GM23338 (cell line): ENCODE measurements around the gene RABGAP1L.

Experiments
- CREB1 ChIP-seq: fragments of 250-450 bp; sonication (Bioruptor Pico); IDR thresholded peaks from 2 replicates; pipeline ENCODE4 v1.5.0; 2020; ENCODE audit warnings: low read depth, mild to moderate bottlenecking, moderate library complexity
- CTCF ChIP-seq, 2 experiments: fragments of 200-600 bp in 1 of 2; sonication (generic) in 1 of 2; conservative IDR thresholded peaks; 2 replicates each; pipeline versions ENCODE4 v1.5.1 to v1.6.1; 2016 to 2017; ENCODE audit warnings: antibody characterized with exemption in 2 of 2, low read depth in 2 of 2, mild to moderate bottlenecking in 2 of 2, moderate library complexity in 1 of 2
- ETS1 ChIP-seq: IDR thresholded peaks from 2 replicates; pipeline ENCODE4 v1.6.1; 2016; ENCODE audit warnings: antibody characterized with exemption
- EZH2 ChIP-seq: fragments of 200-600 bp; sonication (generic); IDR thresholded peaks from one replicate; pipeline ENCODE4 v1.8.0; 2017; ENCODE audit warnings: antibody characterized with exemption, mild to moderate bottlenecking, low read depth; ENCODE audit not compliant: unreplicated experiment
- EZH2phosphoT487 ChIP-seq: fragments of 200-600 bp; sonication (generic); IDR thresholded peaks from one replicate; pipeline ENCODE4 v1.8.1; 2018; ENCODE audit warnings: antibody characterized with exemption; ENCODE audit not compliant: unreplicated experiment
- JUNB ChIP-seq: IDR thresholded peaks from one replicate; pipeline ENCODE4 v1.6.1; 2016; ENCODE audit warnings: antibody characterized with exemption; ENCODE audit not compliant: unreplicated experiment
- POLR2AphosphoS5 ChIP-seq: IDR thresholded peaks from 2 replicates; pipeline ENCODE4 v1.6.1; 2016; ENCODE audit warnings: antibody characterized with exemption, low read depth
- REST ChIP-seq: IDR thresholded peaks from one replicate; pipeline ENCODE4 v1.6.1; 2018; ENCODE audit warnings: antibody characterized with exemption; ENCODE audit not compliant: unreplicated experiment
- ZNF331 ChIP-seq: fragments of 250-450 bp; sonication (Bioruptor Pico); IDR thresholded peaks from 2 replicates; pipeline ENCODE4 v1.5.0; 2020; ENCODE audit warnings: low read depth, mild to moderate bottlenecking, moderate library complexity

- no peak for TF ChIP-seq CTCF (conservative IDR thresholded peaks at IDR 0.05; ENCODE audit: low read depth in 2 of 2)
- TF ChIP-seq REST = no peak
- no peak for TF ChIP-seq EZH2
- no peak for TF ChIP-seq POLR2AphosphoS5
- TF ChIP-seq ETS1 = no peak
- TF ChIP-seq EZH2phosphoT487 = no peak
- no peak for TF ChIP-seq ZNF331 (CRISPR knock-in tag)
- no peak for TF ChIP-seq CREB1 (CRISPR knock-in tag)
- TF ChIP-seq JUNB = no peak
These were observed 28.2 kb upstream of the RABGAP1L start for GRCh38 chr1:174131032-174131638.
